GM12801 (cell line): ENCODE data around the gene PCDHB5.

Experiments used
- TF ChIP-seq, protein P1 (sequence below): IDR thresholded peaks from one replicate; pipeline ENCODE4 v1.5.1; 2011; ENCODE audit warnings: control low read depth; ENCODE audit not compliant: insufficient read length; ENCODE audit errors: extremely low read depth

Gene PCDHB5

DNA sequence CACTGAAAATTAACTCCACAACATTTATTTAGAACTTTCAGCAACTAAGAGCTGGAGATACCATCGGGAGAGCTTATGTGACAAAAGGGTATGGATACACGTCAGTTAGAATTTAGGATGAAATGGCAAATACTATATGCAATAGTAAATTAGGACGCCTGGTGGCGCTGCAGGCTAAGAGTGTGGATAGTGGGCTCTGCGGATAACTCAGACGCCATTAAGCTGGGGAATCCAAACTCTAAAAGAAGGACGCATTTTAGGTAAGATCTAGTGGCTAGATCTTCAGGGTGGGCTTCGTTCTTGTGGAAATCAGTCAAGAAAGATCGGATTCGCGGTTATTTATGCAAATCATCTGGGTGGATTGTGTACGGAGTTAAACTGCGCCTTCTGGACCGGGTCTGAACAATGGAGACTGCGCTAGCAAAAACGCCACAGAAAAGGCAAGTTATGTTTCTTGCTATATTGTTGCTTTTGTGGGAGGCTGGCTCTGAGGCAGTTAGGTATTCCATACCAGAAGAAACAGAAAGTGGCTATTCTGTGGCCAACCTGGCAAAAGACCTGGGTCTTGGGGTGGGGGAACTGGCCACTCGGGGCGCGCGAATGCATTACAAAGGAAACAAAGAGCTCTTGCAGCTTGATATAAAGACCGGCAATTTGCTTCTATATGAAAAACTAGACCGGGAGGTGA lies at the start of gene PCDHB5:
PCDHB5 (plus strand) TSS at position 177 of the 688 bp plus-strand sequence; CDS start at position 406, 229 bp downstream.
- TF ChIP-seq, protein P1, sequence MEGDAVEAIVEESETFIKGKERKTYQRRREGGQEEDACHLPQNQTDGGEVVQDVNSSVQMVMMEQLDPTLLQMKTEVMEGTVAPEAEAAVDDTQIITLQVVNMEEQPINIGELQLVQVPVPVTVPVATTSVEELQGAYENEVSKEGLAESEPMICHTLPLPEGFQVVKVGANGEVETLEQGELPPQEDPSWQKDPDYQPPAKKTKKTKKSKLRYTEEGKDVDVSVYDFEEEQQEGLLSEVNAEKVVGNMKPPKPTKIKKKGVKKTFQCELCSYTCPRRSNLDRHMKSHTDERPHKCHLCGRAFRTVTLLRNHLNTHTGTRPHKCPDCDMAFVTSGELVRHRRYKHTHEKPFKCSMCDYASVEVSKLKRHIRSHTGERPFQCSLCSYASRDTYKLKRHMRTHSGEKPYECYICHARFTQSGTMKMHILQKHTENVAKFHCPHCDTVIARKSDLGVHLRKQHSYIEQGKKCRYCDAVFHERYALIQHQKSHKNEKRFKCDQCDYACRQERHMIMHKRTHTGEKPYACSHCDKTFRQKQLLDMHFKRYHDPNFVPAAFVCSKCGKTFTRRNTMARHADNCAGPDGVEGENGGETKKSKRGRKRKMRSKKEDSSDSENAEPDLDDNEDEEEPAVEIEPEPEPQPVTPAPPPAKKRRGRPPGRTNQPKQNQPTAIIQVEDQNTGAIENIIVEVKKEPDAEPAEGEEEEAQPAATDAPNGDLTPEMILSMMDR = no peak

DNA sequence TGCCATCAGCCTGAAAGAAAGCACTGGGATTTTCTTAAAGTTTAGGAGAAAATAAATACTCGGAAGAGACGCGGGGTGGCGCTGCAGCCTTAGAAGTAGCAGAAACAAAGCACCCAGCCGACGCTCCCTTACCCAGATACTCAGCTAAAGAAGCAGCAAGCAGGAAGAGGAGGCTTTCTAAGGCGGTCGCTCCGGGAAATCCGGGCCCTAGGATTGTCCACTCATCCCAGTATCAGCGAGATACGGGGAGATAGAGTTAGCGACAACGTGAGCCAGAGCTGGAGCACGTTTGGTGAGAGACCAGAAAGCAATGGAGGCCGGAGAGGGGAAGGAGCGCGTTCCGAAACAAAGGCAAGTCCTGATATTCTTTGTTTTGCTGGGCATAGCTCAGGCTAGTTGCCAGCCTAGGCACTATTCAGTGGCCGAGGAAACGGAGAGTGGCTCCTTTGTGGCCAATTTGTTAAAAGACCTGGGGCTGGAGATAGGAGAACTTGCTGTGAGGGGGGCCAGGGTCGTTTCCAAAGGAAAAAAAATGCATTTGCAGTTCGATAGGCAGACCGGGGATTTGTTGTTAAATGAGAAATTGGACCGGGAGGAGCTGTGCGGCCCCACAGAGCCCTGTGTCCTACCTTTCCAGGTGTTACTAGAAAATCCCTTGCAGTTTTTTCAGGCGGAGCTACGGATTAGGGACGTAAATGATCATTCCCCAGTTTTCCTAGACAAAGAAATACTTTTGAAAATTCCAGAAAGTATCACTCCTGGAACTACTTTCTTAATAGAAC lies 40.3 kb upstream of the PCDHB5 start, which contains the start of gene PCDHB2:
PCDHB2 (plus strand) TSS at position 135 of the 782 bp plus-strand sequence; CDS start at position 311, 176 bp downstream.
- TF ChIP-seq, protein P1 = no peak

DNA sequence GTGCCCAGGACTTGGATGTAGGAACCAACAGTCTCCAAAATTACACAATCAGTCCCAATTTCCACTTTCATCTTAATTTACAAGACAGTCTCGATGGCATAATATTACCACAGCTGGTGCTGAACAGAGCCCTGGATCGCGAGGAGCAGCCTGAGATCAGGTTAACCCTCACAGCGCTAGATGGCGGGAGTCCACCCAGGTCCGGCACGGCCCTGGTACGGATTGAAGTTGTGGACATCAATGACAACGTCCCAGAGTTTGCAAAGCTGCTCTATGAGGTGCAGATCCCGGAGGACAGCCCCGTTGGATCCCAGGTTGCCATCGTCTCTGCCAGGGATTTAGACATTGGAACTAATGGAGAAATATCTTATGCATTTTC lies 39.8 kb upstream of the PCDHB5 start:
- TF ChIP-seq, protein P1 = no peak

DNA sequence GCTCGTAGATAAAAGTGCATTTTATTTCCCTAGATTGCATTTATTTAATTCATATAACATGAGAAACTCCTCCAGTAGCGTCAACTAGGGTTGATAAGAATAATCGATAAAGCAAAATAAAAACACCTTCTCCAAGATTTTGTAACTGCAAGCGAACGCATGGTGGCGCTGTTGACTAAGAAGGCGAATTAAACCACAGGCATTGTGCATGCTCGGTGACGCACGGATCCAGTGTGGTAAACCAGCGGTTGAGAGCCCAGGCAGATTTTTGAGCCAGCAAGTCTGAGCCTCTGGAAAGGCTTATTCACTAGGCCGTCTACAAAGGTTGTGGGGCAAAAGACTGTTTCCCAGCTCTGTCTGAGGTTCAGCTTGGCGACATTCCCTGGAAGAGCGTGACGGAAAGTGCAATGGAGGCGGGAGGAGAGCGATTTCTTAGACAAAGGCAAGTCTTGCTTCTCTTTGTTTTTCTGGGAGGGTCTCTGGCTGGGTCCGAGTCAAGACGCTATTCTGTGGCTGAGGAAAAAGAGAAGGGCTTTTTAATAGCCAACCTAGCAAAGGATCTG lies 34.7 kb upstream of the PCDHB5 start, which contains the start of gene PCDHB3:
PCDHB3 (plus strand) TSS at position 231 of the 563 bp plus-strand sequence; CDS start at position 408, 177 bp downstream.
- TF ChIP-seq, protein P1 = no peak

DNA sequence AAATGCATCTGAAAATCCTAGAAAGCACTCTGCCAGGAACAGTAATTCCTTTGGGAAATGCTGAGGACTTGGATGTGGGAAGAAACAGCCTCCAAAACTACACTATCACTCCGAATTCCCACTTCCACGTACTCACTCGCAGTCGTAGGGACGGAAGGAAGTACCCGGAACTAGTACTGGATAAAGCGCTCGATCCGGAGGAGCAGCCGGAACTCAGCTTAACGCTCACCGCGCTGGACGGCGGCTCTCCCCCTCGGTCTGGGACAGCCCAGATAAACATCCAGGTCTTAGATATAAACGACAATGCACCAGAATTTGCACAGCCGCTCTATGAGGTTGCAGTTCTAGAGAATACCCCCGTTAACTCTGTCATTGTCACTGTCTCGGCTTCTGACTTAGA lies 33.9 kb upstream of the PCDHB5 start:
- TF ChIP-seq, protein P1 = no peak

DNA sequence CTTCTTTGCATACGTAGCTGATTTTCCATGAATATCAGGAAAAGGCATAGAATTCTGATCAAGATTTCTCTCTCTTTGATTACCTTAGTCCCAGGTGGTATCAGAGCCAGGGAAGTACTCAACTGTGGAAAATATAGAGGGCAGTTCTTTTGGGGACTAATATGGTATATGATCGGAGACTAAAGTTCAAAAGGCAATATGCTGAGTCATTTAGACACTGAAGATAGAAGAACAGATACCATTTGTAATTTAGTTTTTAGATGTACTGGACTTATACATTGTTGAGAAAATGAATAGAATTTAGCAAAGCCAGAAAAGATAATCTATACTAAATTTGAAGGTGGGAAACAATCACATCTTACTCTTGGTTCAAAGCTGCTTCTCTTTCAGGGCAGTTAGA lies 29.7 kb upstream of the PCDHB5 start:
- TF ChIP-seq, protein P1 = no peak

DNA sequence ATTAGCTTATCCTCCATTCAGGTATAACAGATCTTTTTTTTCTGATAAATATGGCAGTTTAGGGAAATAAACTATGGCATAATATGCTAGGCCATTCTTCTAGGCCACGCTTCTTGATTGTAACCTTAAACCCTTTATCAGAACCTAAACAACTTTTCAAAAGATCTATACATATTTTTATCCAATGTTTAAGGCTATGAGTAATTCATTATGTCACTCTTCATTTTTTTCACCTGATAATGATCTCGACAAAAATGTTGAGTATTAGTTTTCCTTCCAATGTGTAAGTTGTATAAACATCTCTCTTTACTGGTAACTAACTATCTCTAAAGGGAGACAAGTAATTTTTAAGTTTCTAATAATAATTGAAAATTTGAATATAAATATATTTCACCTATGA lies 15.8 kb upstream of the PCDHB5 start:
- TF ChIP-seq, protein P1 = no peak
